SK-MEL-5 (cell line): ENCODE measurements around the gene SHOC2. TPM values are rescaled to one million over a fixed set of nuclear protein-coding genes. Genes with fewer than 3 reads are reported as not detected.
A peak's percentile ranks its signal among the peaks of the same experiment; 100 is the strongest.
"Not testable (repeated sequence)": the region's sequence is repeated elsewhere in the genome, so short reads cannot be mapped to it uniquely, and the experiment has no call there.

Source experiments
- DNase-seq: peaks from one replicate; pipeline ENCODE4 v3.0.0-alpha.2; 2016; ENCODE audit warnings: low read depth, low spot score
- in situ Hi-C: cut with HindIII; loops from 2 replicates; pipeline ENCODE4 v1.10.0; 2016; ENCODE audit warnings: low sequenced_read_pairs, high pct_unique_total_duplicates, low pct_unique_long_range_greater_than_20kb
- total RNA-seq: library from RNA; depleted of rRNA; stranded (reverse); fragments of >200 nt; shearing (Covaris generic); gene quantifications from 2 replicates; pipeline ENCODE4 v1.2.3, GENCODE V29; 2014

Gene SHOC2
- total RNA-seq, 1 experiment from 2014 or later: 17.5 TPM

GRCh38 chr10:110893559-110894179 is 25.7 kb upstream of the SHOC2 start:
- in situ Hi-C loops: no loop called here
- DNase-seq: peak; percentile 67

- DNase-seq: peak; percentile 7
These were observed 22.2 kb upstream of the SHOC2 start for GRCh38 chr10:110897184-110897583.

GRCh38 chr10:110898391-110898790 is 21.0 kb upstream of the SHOC2 start:
- in situ Hi-C loops: no loop called here
- no peak for DNase-seq

More at GRCh38 chr10:110897184-110897583, 22.2 kb upstream of the SHOC2 start:
- in situ Hi-C loops: no loop called here

GRCh38 chr10:110900983-110901382 is 18.4 kb upstream of the SHOC2 start:
- in situ Hi-C loops: no loop called here
- DNase-seq: no peak

- no peak for DNase-seq
- in situ Hi-C loops: no loop called here
These were observed 17.2 kb upstream of the SHOC2 start for GRCh38 chr10:110901954-110902819.

- in situ Hi-C loops: no loop called here
- no peak for DNase-seq
These were observed 15.8 kb upstream of the SHOC2 start for GRCh38 chr10:110903280-110904278.

GRCh38 chr10:110910138-110910537 is 9.3 kb upstream of the SHOC2 start:
- in situ Hi-C loops: no loop called here
- no peak for DNase-seq

- DNase-seq: no peak
- in situ Hi-C loops: no loop called here
These were observed 7.0 kb upstream of the SHOC2 start for GRCh38 chr10:110912374-110912773.

- DNase-seq: no peak
These were observed 5.0 kb upstream of the SHOC2 start for GRCh38 chr10:110914431-110914830.

GRCh38 chr10:110915035-110915434 is 4.4 kb upstream of the SHOC2 start:
- in situ Hi-C loops: no loop called here
- no peak for DNase-seq

More at GRCh38 chr10:110914431-110914830, 5.0 kb upstream of the SHOC2 start:
- in situ Hi-C loops: no loop called here

GRCh38 chr10:110915600-110915999 is 3.8 kb upstream of the SHOC2 start:
- DNase-seq, in situ Hi-C loops: not testable (repeated sequence)

- no peak for DNase-seq
- in situ Hi-C loops: no loop called here
These were observed 2.7 kb upstream of the SHOC2 start for GRCh38 chr10:110916554-110917346.

- peak; percentile 92 for DNase-seq
- in situ Hi-C loops: no loop called here
These were observed 1.1 kb upstream of the SHOC2 start for GRCh38 chr10:110918269-110918642.

GRCh38 chr10:110918643-110919348 is 608 bp upstream of the SHOC2 start, which contains the start of gene BBIP1:
TSS of gene BBIP1 (minus strand) at chr10:110919180. CDS start at chr10:110918157, 1,023 bp downstream.
- DNase-seq: peak; percentile 99
- in situ Hi-C loops: no loop called here

GRCh38 chr10:110919971-110920881 is 822 bp downstream of the SHOC2 start:
- peak; percentile 49 for DNase-seq
- in situ Hi-C loops: no loop called here
